ENCODE data around the gene SAMD9L.

The SAMD9L gene

GRCh38 chr7:93146472-93147141 is 1.6 kb downstream of the SAMD9L start:
- no peak for TF ChIP-seq CTCF (conservative IDR thresholded peaks at IDR 0.05; ENCODE audit: low read depth, low read length)
- H3K4me3 ChIP-seq (ENCODE audit: low read length), result no peak overlapping the region
- DNase-seq (ENCODE audit: low read depth), result no peak

- no peak for DNase-seq (ENCODE audit: low read depth)
- TF ChIP-seq CTCF (conservative IDR thresholded peaks at IDR 0.05; ENCODE audit: low read depth, low read length), result no peak
- H3K4me3 ChIP-seq (ENCODE audit: low read length), result no peak overlapping the region
Measured at GRCh38 chr7:93146036-93146435, 2.1 kb downstream of the SAMD9L start.

- no peak overlapping the region for H3K4me3 ChIP-seq (ENCODE audit: low read length)
- TF ChIP-seq CTCF (conservative IDR thresholded peaks at IDR 0.05; ENCODE audit: low read depth, low read length), result no peak
- DNase-seq (ENCODE audit: low read depth), result no peak
Measured at GRCh38 chr7:93145354-93145753, 2.8 kb downstream of the SAMD9L start.

- DNase-seq (ENCODE audit: low read depth), result no peak
- no peak overlapping the region for H3K4me3 ChIP-seq (ENCODE audit: low read length)
- TF ChIP-seq CTCF (conservative IDR thresholded peaks at IDR 0.05; ENCODE audit: low read depth, low read length), result no peak
Measured at GRCh38 chr7:93142127-93142526, 6.1 kb downstream of the SAMD9L start.

GRCh38 chr7:93140582-93141191 is 7.5 kb downstream of the SAMD9L start:
- DNase-seq (ENCODE audit: low read depth), result no peak
- TF ChIP-seq CTCF (conservative IDR thresholded peaks at IDR 0.05; ENCODE audit: low read depth, low read length), result no peak
- H3K4me3 ChIP-seq (ENCODE audit: low read length), result no peak overlapping the region

GRCh38 chr7:93138576-93138975 is 9.6 kb downstream of the SAMD9L start:
- DNase-seq (ENCODE audit: low read depth), result no peak
- no peak overlapping the region for H3K4me3 ChIP-seq (ENCODE audit: low read length)

More at GRCh38 chr7:93138576-93138975, 9.6 kb downstream of the SAMD9L start:
- no peak for TF ChIP-seq CTCF (conservative IDR thresholded peaks at IDR 0.05; ENCODE audit: low read depth, low read length)
